ENCODE results near the gene LEKR1.

- no peak for TF ChIP-seq REST (IDR thresholded peaks at IDR 0.05; ENCODE audit: insufficient read depth in 1 of 2, low read depth in 2 of 2, low read length in 2 of 2)
- TF ChIP-seq POLR2AphosphoS5 (IDR thresholded peaks at IDR 0.05; ENCODE audit: low read depth, low read length): no peak
Measured at GRCh38 chr3:157079676-157080369, 253.7 kb downstream of the LEKR1 start.

Measured in PFSK-1 (cell line).